Middle frontal gyrus (tissue), 1 donor: ENCODE data around the gene IPO7.

ENCODE experiments used
- DNase-seq: peaks from one replicate; pipeline ENCODE4 v3.0.0-alpha.2; 2015; ENCODE audit warnings: low spot score; ENCODE audit errors: extremely low spot score

Gene IPO7

GRCh38 chr11:9490376-9490775 is 105.9 kb downstream of the IPO7 start:
- DNase-seq, result no peak

- DNase-seq, result no peak
Measured at GRCh38 chr11:9493492-9493891, 109.0 kb downstream of the IPO7 start.

- no peak for DNase-seq
Measured at GRCh38 chr11:9494316-9494715, 109.9 kb downstream of the IPO7 start.

GRCh38 chr11:9495803-9496514 is 111.5 kb downstream of the IPO7 start:
- no peak for DNase-seq
